OCI-LY3 (cell line): ENCODE results near the gene IL2RA.

ENCODE experiments used
- H2AFZ ChIP-seq: fragments of 200-600, 300-600 bp; shearing (Covaris generic); 2 replicates; pipeline ENCODE4 v1.6.0; 2014; ENCODE audit warnings: antibody characterized with exemption, low read depth, low read length
- H3K27ac ChIP-seq: fragments of 200-600, 300-600 bp; sonication (generic); 2 replicates; pipeline ENCODE4 v1.5.1; 2014; ENCODE audit warnings: mild to moderate bottlenecking, low read length, moderate library complexity, mixed read lengths
- H3K27me3 ChIP-seq: fragments of 200-600, 300-600 bp; sonication (generic); 2 replicates; pipeline ENCODE4 v1.6.1; 2014; ENCODE audit warnings: low read depth, low read length, mixed read lengths
- H3K36me3 ChIP-seq: fragments of 200-600, 300-600 bp; sonication (generic); replicated peaks from 2 replicates; pipeline ENCODE3; 2014; ENCODE audit warnings: low read depth, low read length, mixed read lengths
- H3K4me1 ChIP-seq: fragments of 300-600, 200-600 bp; sonication (generic); 2 replicates; pipeline ENCODE4 v1.6.1; 2014; ENCODE audit warnings: low read length, mixed read lengths
- H3K4me2 ChIP-seq: fragments of 200-600, 300-600 bp; sonication (generic); 2 replicates; pipeline ENCODE4 v1.6.1; 2014; ENCODE audit warnings: low read length, mixed read lengths
- H3K4me3 ChIP-seq: fragments of 300-600, 200-600 bp; sonication (generic); 2 replicates; pipeline ENCODE4 v1.5.1; 2014; ENCODE audit warnings: antibody characterized with exemption, mild to moderate bottlenecking, low read length, moderate library complexity
- H3K79me2 ChIP-seq: fragments of 300-600, 200-600 bp; shearing (Covaris generic); 2 replicates; pipeline ENCODE4 v1.6.1; 2014; ENCODE audit warnings: mild to moderate bottlenecking, low read length, mixed read lengths
- H3K9ac ChIP-seq: fragments of 300-600, 200-600 bp; shearing (Covaris generic); 2 replicates; pipeline ENCODE4 v1.6.0; 2014; ENCODE audit warnings: mild to moderate bottlenecking, low read length, moderate library complexity
- H3K9me3 ChIP-seq: fragments of 200-600, 300-600 bp; shearing (Covaris generic); 2 replicates; pipeline ENCODE4 v1.6.1; 2014; ENCODE audit warnings: low read length, mixed read lengths; ENCODE audit not compliant: insufficient read depth
- H4K20me1 ChIP-seq: fragments of 200-600, 300-600 bp; sonication (generic); 2 replicates; pipeline ENCODE4 v1.6.1; 2016; ENCODE audit warnings: low read length, mixed read lengths; ENCODE audit not compliant: insufficient read depth
- EZH2phosphoT487 ChIP-seq: fragments of 200-600 bp; shearing (Covaris generic); IDR thresholded peaks from 2 replicates; pipeline ENCODE4 v1.6.1; 2018; ENCODE audit warnings: antibody characterized with exemption, mixed run types, low read depth
- TF ChIP-seq, protein P1 (sequence below): fragments of 200-600, 300-600 bp; sonication (generic); IDR thresholded peaks from 2 replicates; pipeline ENCODE4 v1.5.1; 2014; ENCODE audit warnings: antibody characterized with exemption, low read length, low read depth

Gene IL2RA

GRCh38 chr10:6020826-6021225 lies 41.3 kb downstream of the IL2RA start:
- TF ChIP-seq, protein P1, sequence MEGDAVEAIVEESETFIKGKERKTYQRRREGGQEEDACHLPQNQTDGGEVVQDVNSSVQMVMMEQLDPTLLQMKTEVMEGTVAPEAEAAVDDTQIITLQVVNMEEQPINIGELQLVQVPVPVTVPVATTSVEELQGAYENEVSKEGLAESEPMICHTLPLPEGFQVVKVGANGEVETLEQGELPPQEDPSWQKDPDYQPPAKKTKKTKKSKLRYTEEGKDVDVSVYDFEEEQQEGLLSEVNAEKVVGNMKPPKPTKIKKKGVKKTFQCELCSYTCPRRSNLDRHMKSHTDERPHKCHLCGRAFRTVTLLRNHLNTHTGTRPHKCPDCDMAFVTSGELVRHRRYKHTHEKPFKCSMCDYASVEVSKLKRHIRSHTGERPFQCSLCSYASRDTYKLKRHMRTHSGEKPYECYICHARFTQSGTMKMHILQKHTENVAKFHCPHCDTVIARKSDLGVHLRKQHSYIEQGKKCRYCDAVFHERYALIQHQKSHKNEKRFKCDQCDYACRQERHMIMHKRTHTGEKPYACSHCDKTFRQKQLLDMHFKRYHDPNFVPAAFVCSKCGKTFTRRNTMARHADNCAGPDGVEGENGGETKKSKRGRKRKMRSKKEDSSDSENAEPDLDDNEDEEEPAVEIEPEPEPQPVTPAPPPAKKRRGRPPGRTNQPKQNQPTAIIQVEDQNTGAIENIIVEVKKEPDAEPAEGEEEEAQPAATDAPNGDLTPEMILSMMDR = no peak
- TF ChIP-seq EZH2phosphoT487 = no peak
- no peaks in the 10 kb centered on the region for H3K4me1 ChIP-seq
- no peaks in the 10 kb centered on the region for H3K27me3 ChIP-seq
- no peak overlapping the region for H3K4me2 ChIP-seq
- H3K9ac ChIP-seq = no peak overlapping the region
- peaks cover 12% of the 10 kb centered on the region for H3K36me3 ChIP-seq
- no peaks in the 10 kb centered on the region for H3K79me2 ChIP-seq
- H3K9me3 ChIP-seq = no peaks in the 10 kb centered on the region
- H3K27ac ChIP-seq = no peak overlapping the region
- H3K4me3 ChIP-seq = no peak overlapping the region
- H2AFZ ChIP-seq = no peak overlapping the region
- H4K20me1 ChIP-seq = no peaks in the 10 kb centered on the region

DNA sequence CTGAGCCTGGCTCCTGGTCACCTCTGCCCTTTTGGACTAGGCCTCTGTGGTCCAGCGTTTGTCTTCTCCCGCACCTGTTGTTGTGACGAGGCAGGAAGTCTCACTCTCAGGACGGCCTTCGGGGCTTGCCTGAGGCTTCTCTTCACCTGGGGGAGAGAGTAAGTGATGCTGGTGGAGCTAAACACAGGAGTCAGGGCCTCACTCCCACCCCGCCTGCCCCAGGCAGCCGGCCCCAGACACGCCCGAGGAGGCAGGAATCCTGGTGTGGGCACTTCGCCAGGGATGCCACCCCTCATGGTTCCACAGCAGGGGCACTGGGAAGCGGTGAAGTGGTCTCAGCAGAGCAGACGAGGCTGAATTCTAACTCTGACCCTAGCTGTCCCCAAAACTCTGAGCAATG lies 42.4 kb downstream of the IL2RA start:
- H3K4me1 ChIP-seq = peaks cover 1% of the 10 kb centered on the region
- no peak overlapping the region for H3K4me2 ChIP-seq
- no peak overlapping the region for H3K9ac ChIP-seq
- H4K20me1 ChIP-seq = no peaks in the 10 kb centered on the region
- H3K79me2 ChIP-seq = no peaks in the 10 kb centered on the region
- no peaks in the 10 kb centered on the region for H3K9me3 ChIP-seq
- no peak overlapping the region for H3K4me3 ChIP-seq
- H3K36me3 ChIP-seq = peaks cover 12% of the 10 kb centered on the region
- no peak overlapping the region for H2AFZ ChIP-seq
- H3K27me3 ChIP-seq = no peaks in the 10 kb centered on the region
- no peak overlapping the region for H3K27ac ChIP-seq
- TF ChIP-seq EZH2phosphoT487 = no peak
- TF ChIP-seq, protein P1 = no peak

- H3K9me3 ChIP-seq = no peaks in the 10 kb centered on the region
- H3K36me3 ChIP-seq = peaks cover 10% of the 10 kb centered on the region
- H3K4me3 ChIP-seq = no peak overlapping the region
- TF ChIP-seq EZH2phosphoT487 = no peak
- TF ChIP-seq, protein P1 = no peak
- no peak overlapping the region for H3K9ac ChIP-seq
- H3K27me3 ChIP-seq = no peaks in the 10 kb centered on the region
- peaks cover 7% of the 10 kb centered on the region for H3K4me1 ChIP-seq
- no peaks in the 10 kb centered on the region for H4K20me1 ChIP-seq
- H2AFZ ChIP-seq = no peak overlapping the region
- H3K27ac ChIP-seq = no peak overlapping the region
- no peak overlapping the region for H3K4me2 ChIP-seq
- H3K79me2 ChIP-seq = no peaks in the 10 kb centered on the region
These were observed 43.0 kb downstream of the IL2RA start for GRCh38 chr10:6019010-6019782.

DNA sequence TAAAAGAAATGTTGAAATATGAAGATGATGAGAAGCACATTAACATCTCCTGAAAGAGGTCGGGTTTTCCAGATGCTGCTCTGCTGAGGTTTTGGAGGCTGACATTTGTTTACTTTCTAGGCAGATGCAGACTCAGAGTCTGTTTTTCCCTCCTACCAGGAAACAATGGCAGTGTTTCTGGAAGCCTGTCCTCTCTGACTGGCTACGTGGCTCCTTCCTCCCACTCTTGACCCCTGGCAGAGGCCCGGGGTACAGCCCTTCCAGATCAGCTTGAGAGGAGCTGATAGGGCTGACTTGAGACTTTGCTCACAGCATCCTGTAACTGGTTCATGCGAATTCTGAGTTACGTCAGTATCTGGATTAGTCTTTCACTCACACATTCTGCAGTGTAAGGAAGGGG lies 43.7 kb downstream of the IL2RA start:
- no peaks in the 10 kb centered on the region for H3K79me2 ChIP-seq

More for the DNA sequence above, 43.7 kb downstream of the IL2RA start:
- Histone ChIP-seq H3K9ac (no peak overlapping the region), H3K27ac (no peak overlapping the region), H3K4me1 (peaks cover 12% of the 10 kb centered on the region), H4K20me1 (no peaks in the 10 kb centered on the region), H3K4me2 (no peak overlapping the region), H3K27me3 (no peaks in the 10 kb centered on the region), H3K4me3 (no peak overlapping the region), H3K36me3 (peaks cover 4% of the 10 kb centered on the region), H3K9me3 (no peaks in the 10 kb centered on the region), H2AFZ (no peak overlapping the region)
- TF ChIP-seq, protein P1 = no peak
- no peak for TF ChIP-seq EZH2phosphoT487
